Left ventricle myocardium inferior (tissue), 1 donor: ENCODE data around the gene GRIK4. TPM values are rescaled to one million over a fixed set of nuclear protein-coding genes. Genes with fewer than 3 reads are reported as not detected.

Experiments used
- DNase-seq: peaks from one replicate; pipeline ENCODE4 v3.0.0-alpha.2; 2020
- H3K27ac ChIP-seq: fragments of 200-600 bp; replicated peaks from 2 replicates; pipeline ENCODE4 v1.8.0; 2021
- H3K27me3 ChIP-seq: fragments of 200-600 bp; 2 replicates; pipeline ENCODE4 v1.8.0; 2021; ENCODE audit warnings: low read depth
- H3K36me3 ChIP-seq: fragments of 200-600 bp; 2 replicates; pipeline ENCODE4 v1.8.0; 2021
- H3K4me1 ChIP-seq: fragments of 200-600 bp; 2 replicates; pipeline ENCODE4 v1.8.0; 2021
- H3K4me3 ChIP-seq: fragments of 200-600 bp; 2 replicates; pipeline ENCODE4 v1.8.0; 2021; ENCODE audit warnings: mild to moderate bottlenecking, moderate library complexity
- H3K9me3 ChIP-seq: fragments of 200-600 bp; replicated peaks from 2 replicates; pipeline ENCODE4 v1.8.0; 2021
- CTCF ChIP-seq: fragments of 200-600 bp; IDR thresholded peaks from 2 replicates; pipeline ENCODE4 v1.8.0; 2021; ENCODE audit warnings: antibody characterized with exemption, mild to moderate bottlenecking, borderline replicate concordance
- intact Hi-C: fragments of 100-400 bp; cut with micrococcal nuclease; formaldehyde crosslinking; loops from one replicate; pipeline ENCODE4 v1.11.0; 2022
- total RNA-seq: library from RNA; stranded (reverse); fragmentation: NEBNext Ultra II Directional; extraction: Animal tissue kit (Norgen Biotek cat#: 25700); gene quantifications from one replicate; pipeline ENCODE4 v1.2.1, GENCODE V29; 2021
- donor health status: DM: no; HTN: yes; CAD: no; lungs with severe emphysema.

GRIK4 gene
- total RNA-seq, 1 donor from 2014 or later = 0.16 TPM

- Histone ChIP-seq H3K4me3 (no peak overlapping the region), H3K9me3 (no peaks in the 10 kb centered on the region), H3K4me1 (no peaks in the 10 kb centered on the region), H3K27me3 (peaks cover 51% of the 10 kb centered on the region), H3K36me3 (no peaks in the 10 kb centered on the region), H3K27ac (no peak overlapping the region)
- no peak for DNase-seq
- intact Hi-C loops = no loop called here
- no peak for TF ChIP-seq CTCF
Measured at GRCh38 chr11:120839201-120839600, 327.7 kb downstream of the GRIK4 start.

GRCh38 chr11:120839846-120840402, 328.4 kb downstream of the GRIK4 start:
- no peak for DNase-seq
- Histone ChIP-seq H3K4me1 (no peaks in the 10 kb centered on the region), H3K27ac (no peak overlapping the region), H3K27me3 (peaks cover 48% of the 10 kb centered on the region), H3K36me3 (no peaks in the 10 kb centered on the region), H3K9me3 (no peaks in the 10 kb centered on the region), H3K4me3 (no peak overlapping the region)
- TF ChIP-seq CTCF = no peak
- intact Hi-C loops = no loop called here

- TF ChIP-seq CTCF = no peak
- intact Hi-C loops = no loop called here
- no peak overlapping the region for H3K4me3 ChIP-seq
- H3K27me3 ChIP-seq = peaks cover 41% of the 10 kb centered on the region
- no peak overlapping the region for H3K27ac ChIP-seq
- H3K4me1 ChIP-seq = no peaks in the 10 kb centered on the region
- no peaks in the 10 kb centered on the region for H3K36me3 ChIP-seq
- H3K9me3 ChIP-seq = no peaks in the 10 kb centered on the region
- DNase-seq = no peak
Measured at GRCh38 chr11:120840661-120841060, 329.1 kb downstream of the GRIK4 start.

GRCh38 chr11:120841074-120841473, 329.5 kb downstream of the GRIK4 start:
- H3K27ac ChIP-seq = no peak overlapping the region
- H3K27me3 ChIP-seq = peaks cover 41% of the 10 kb centered on the region
- H3K4me1 ChIP-seq = no peaks in the 10 kb centered on the region
- H3K36me3 ChIP-seq = no peaks in the 10 kb centered on the region
- H3K9me3 ChIP-seq = no peaks in the 10 kb centered on the region
- H3K4me3 ChIP-seq = no peak overlapping the region
- no peak for DNase-seq
- TF ChIP-seq CTCF = no peak
- intact Hi-C loops = no loop called here

- intact Hi-C loops = no loop called here
- no peak for TF ChIP-seq CTCF
- H3K27ac ChIP-seq = no peak overlapping the region
Measured at GRCh38 chr11:120842195-120842594, 330.6 kb downstream of the GRIK4 start.

More at GRCh38 chr11:120842195-120842594, 330.6 kb downstream of the GRIK4 start:
- H3K36me3 ChIP-seq = no peaks in the 10 kb centered on the region
- no peak overlapping the region for H3K4me3 ChIP-seq
- H3K27me3 ChIP-seq = peaks cover 37% of the 10 kb centered on the region
- DNase-seq = no peak
- no peaks in the 10 kb centered on the region for H3K9me3 ChIP-seq
- H3K4me1 ChIP-seq = no peaks in the 10 kb centered on the region
